ENCODE data around the gene SIL1. TPM values are rescaled to one million over a fixed set of nuclear protein-coding genes. Genes with fewer than 3 reads are reported as not detected.
"Not testable (repeated sequence)": the region's sequence is repeated elsewhere in the genome, so short reads cannot be mapped to it uniquely, and the experiment has no call there.

SIL1 gene
- total RNA-seq, 4 donors from 2014 or later = 41.4 to 63.1 (median 52.8) TPM

DNA sequence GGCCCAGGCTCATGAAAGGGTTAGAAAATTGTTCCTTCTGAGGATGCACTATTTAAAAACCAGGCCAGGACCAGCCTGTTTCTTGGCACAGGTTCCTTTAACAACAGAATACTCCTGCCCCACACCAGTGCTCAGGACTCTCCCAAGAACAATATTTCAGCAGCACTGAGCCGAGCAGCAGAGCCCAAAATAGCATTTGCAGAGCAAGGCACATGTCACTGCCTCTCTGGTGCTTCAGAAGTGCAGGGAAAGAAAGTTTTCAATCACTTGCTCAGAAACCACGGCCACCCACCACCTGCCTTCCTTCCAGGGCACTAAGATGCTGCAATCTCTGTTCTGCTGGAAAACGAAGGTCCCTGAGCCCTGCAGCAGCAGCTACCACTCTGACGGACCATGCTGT, 77.6 kb downstream of the SIL1 start:
- H3K27me3 ChIP-seq = no peaks in the 10 kb centered on the region
- TF ChIP-seq POLR2A (IDR thresholded peaks at IDR 0.05) = no peak
- TF ChIP-seq, protein P1, sequence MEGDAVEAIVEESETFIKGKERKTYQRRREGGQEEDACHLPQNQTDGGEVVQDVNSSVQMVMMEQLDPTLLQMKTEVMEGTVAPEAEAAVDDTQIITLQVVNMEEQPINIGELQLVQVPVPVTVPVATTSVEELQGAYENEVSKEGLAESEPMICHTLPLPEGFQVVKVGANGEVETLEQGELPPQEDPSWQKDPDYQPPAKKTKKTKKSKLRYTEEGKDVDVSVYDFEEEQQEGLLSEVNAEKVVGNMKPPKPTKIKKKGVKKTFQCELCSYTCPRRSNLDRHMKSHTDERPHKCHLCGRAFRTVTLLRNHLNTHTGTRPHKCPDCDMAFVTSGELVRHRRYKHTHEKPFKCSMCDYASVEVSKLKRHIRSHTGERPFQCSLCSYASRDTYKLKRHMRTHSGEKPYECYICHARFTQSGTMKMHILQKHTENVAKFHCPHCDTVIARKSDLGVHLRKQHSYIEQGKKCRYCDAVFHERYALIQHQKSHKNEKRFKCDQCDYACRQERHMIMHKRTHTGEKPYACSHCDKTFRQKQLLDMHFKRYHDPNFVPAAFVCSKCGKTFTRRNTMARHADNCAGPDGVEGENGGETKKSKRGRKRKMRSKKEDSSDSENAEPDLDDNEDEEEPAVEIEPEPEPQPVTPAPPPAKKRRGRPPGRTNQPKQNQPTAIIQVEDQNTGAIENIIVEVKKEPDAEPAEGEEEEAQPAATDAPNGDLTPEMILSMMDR (IDR thresholded peaks at IDR 0.05) = no peak
- no peak for TF ChIP-seq EP300 (IDR thresholded peaks at IDR 0.05)
- no peak for DNase-seq (ENCODE audit: low spot score in 2 of 2)
- no peak overlapping the region for H3K4me3 ChIP-seq
- peaks cover 0 to 6% (median 0%) of the 10 kb centered on the region in 4 donors for H3K4me1 ChIP-seq
- peaks cover 0 to 75% (median 0%) of the 10 kb centered on the region in 3 donors for H3K36me3 ChIP-seq
- H3K27ac ChIP-seq = no peak overlapping the region
- 76 to 84% methylated on average over 4 of the region's 4 CpGs for WGBS, 2 donors
- no peaks in the 10 kb centered on the region for H3K9me3 ChIP-seq

DNA sequence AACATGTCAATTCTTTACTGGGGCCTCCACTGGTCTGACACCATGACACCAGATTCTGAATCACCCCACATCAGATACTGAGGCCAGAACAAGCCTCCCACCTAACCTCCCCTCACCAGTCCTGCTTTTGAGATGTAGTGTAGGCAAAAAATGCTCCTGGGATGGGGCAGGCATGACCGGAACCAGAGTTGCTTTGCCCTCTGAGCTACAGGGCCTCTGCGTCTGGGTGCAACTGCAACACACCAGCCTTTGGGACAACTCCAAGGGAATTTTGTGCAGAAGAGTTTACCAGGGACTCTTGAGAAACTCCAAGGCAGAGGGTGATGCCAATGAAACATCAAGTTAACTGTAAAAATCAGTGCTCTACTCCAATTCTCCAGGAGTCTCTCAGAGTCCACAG, 79.4 kb downstream of the SIL1 start:
- no peak for DNase-seq (ENCODE audit: low spot score in 2 of 2)
- peaks cover 0 to 6% (median 0%) of the 10 kb centered on the region in 4 donors for H3K4me1 ChIP-seq

DNA sequence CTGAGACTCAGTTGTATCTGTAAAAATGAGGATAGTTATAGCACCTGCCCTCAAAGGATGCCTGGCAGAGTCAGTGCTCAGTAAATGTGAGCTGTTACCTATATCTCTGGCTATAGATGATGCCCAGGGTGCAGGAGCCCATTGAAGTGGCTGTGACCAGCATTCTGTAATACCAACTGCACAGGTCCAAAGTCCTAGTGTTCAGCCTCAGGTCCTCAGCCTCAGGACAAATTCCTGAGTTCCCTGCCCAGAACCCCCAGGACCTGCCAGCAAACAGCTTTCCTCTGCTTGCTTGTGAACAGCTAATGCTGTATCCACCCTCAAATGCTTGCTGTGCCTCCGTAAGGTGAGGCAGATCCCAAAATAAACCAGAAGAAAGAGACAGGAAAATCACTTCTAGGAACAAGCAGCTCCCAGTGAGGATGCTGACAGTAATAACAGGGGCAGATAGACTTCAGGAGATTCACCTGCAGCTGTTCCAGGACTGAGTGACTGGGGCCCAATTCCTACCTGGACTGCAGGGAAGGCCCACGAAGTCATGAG, 80.8 kb downstream of the SIL1 start:
- no peak overlapping the region for H3K27ac ChIP-seq
- H3K4me3 ChIP-seq = no peak overlapping the region
- peaks cover 0 to 62% (median 0%) of the 10 kb centered on the region in 3 donors for H3K36me3 ChIP-seq
- no peaks in the 10 kb centered on the region for H3K9me3 ChIP-seq
- peaks cover 0 to 6% (median 0%) of the 10 kb centered on the region in 4 donors for H3K4me1 ChIP-seq
- no peak for DNase-seq (ENCODE audit: low spot score in 2 of 2)
- TF ChIP-seq, protein P1 (IDR thresholded peaks at IDR 0.05) = no peak
- no peak for TF ChIP-seq EP300 (IDR thresholded peaks at IDR 0.05)
- H3K27me3 ChIP-seq = no peaks in the 10 kb centered on the region
- WGBS, 2 donors = 68% methylated on average over 2 of the region's 2 CpGs

More for the DNA sequence above, 79.4 kb downstream of the SIL1 start:
- Histone ChIP-seq H3K4me3 (no peak overlapping the region), H3K36me3 (peaks cover 0 to 72% (median 0%) of the 10 kb centered on the region in 3 donors), H3K27ac (no peak overlapping the region), H3K9me3 (no peaks in the 10 kb centered on the region), H3K27me3 (no peaks in the 10 kb centered on the region)
- WGBS, 2 donors = 85 to 89% methylated on average over 2 of the region's 2 CpGs
- TF ChIP-seq, protein P1 (IDR thresholded peaks at IDR 0.05) = no peak
- no peak for TF ChIP-seq POLR2A (IDR thresholded peaks at IDR 0.05)
- no peak for TF ChIP-seq EP300 (IDR thresholded peaks at IDR 0.05)

DNA sequence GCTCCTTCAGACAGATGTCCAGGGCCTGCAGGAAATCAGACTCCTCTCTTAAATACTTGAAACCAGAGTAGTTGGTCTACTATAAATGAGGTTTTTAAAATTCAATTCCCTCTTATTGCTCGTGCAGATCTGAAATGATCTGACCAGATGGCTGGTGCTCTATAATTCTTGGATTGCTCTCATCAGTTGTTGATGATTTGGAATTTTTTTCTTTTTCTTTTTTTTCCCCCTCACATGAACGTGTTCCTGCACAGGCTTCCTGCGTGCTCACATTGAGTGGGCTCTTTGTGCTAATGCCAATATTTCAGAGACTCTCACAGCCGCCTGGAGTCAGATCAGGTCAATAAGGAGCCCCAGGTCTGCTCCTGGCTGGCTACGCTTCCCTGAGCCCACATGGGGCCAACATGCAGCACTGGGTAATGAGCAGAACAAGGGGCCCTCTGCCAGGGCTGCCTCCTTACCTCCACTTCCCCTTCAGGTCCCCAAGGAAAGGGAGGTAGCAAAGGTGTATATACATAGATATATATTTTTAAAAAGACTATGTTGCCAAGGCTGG, 82.0 kb downstream of the SIL1 start:
- H3K9me3 ChIP-seq = no peaks in the 10 kb centered on the region
- H3K4me3 ChIP-seq = no peak overlapping the region
- peaks cover 0 to 6% (median 0%) of the 10 kb centered on the region in 4 donors for H3K4me1 ChIP-seq
- H3K27me3 ChIP-seq = no peaks in the 10 kb centered on the region
- peaks cover 0 to 62% (median 0%) of the 10 kb centered on the region in 3 donors for H3K36me3 ChIP-seq
- TF ChIP-seq POLR2A (IDR thresholded peaks at IDR 0.05) (no peak), EP300 (IDR thresholded peaks at IDR 0.05) (no peak)
- TF ChIP-seq, protein P1 (IDR thresholded peaks at IDR 0.05) = no peak
- DNase-seq (ENCODE audit: low spot score in 2 of 2) = no peak
- 45 to 62% methylated on average over 5 of the region's 5 CpGs for WGBS, 2 donors
- no peak overlapping the region for H3K27ac ChIP-seq

DNA sequence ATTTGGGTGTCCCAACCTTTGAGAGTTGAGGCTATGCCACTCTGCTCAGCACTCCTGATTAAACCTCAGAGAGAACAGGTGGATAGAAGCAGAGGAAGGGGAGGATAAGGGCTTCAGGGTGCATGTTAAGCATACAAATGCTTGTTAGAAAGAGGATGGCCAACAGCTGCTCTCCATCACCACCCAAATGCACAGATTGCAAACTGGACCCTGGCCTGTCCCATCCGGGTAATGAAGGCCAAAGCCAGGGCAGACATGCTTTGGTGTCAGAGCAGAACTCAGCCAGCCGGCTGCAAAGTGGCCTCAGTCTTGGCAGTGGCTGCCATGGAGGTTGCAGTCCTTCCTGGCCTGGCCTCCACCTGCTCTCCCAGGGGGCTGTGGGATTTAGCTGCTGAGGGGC, 84.3 kb downstream of the SIL1 start:
- H3K4me1 ChIP-seq = peaks cover 0 to 18% (median 5%) of the 10 kb centered on the region in 4 donors
- TF ChIP-seq, protein P1 (IDR thresholded peaks at IDR 0.05) = no peak
- TF ChIP-seq POLR2A (IDR thresholded peaks at IDR 0.05) (no peak), EP300 (IDR thresholded peaks at IDR 0.05) (no peak)
- H3K27ac ChIP-seq = no peak overlapping the region
- 68 to 95% methylated on average over 2 of the region's 2 CpGs for WGBS, 2 donors
- peaks cover 0 to 39% (median 0%) of the 10 kb centered on the region in 3 donors for H3K36me3 ChIP-seq
- no peaks in the 10 kb centered on the region for H3K9me3 ChIP-seq
- H3K27me3 ChIP-seq = no peaks in the 10 kb centered on the region
- DNase-seq (ENCODE audit: low spot score in 2 of 2) = no peak
- no peak overlapping the region for H3K4me3 ChIP-seq

DNA sequence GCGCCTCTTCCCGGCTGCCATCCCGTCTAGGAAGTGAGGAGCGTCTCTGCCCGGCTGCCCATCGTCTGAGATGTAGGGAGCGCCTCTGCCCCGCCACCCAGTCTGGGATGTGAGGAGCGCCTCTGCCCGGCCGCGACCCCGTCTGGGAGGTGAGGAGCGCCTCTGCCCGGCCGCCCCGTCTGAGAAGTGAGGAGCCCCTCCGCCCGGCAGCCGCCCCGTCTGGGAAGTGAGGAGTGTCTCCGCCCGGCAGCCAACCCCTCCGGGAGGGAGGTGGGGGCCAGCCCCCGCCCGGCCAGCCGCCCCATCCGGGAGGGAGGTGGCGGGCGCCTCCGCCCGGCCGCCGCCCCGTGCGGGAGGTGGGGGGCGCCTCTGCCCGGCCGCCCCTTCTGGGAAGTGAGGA, 85.8 kb downstream of the SIL1 start:
- not testable (repeated sequence) for H3K27me3 ChIP-seq
- peaks cover 0 to 30% (median 13%) of the 10 kb centered on the region in 4 donors for H3K4me1 ChIP-seq

More for the DNA sequence above, 85.8 kb downstream of the SIL1 start:
- 93 to 98% methylated on average over 9 to 14 of the region's 39 CpGs for WGBS, 2 donors
- H3K9me3 ChIP-seq; DNase-seq (ENCODE audit: low spot score in 2 of 2); H3K27ac ChIP-seq; H3K4me3 ChIP-seq: not testable (repeated sequence)
- peaks cover 0 to 24% (median 0%) of the 10 kb centered on the region in 3 donors for H3K36me3 ChIP-seq
